Measurements from ENCODE around the gene ICAM4. TPM values are rescaled to one million over a fixed set of nuclear protein-coding genes. Genes with fewer than 3 reads are reported as not detected.

ICAM4 gene
- total RNA-seq, 5 donors from 2014 or later (not counting 1 experiment from before 2014, with no cell fraction given) = 0.47 to 0.79 (median 0.53) TPM

GRCh38 chr19:10245189-10245939 lies 41.4 kb upstream of the ICAM4 start:
- Histone ChIP-seq H3K27me3 (replicated peaks in 1 of 2; ENCODE audit: control insufficient read depth in 2 of 2, extremely low read depth in 1 of 2, insufficient read depth in 2 of 2, low read length in 1 of 2) (no peaks in the 10 kb centered on the region), H3K36me3 (ENCODE audit: control insufficient read depth in 2 of 2, extremely low read depth in 1 of 2, insufficient read depth in 1 of 2, low read length in 1 of 2) (no peaks in the 10 kb centered on the region), H3K27ac (ENCODE audit: low read length) (no peak overlapping the region), H3K4me1 (ENCODE audit: control insufficient read depth in 1 of 2, extremely low read depth in 1 of 2, insufficient read depth in 2 of 2, low read length in 2 of 2) (peaks cover 0 to 5% of the 10 kb centered on the region in 2 experiments), H3K4me3 (ENCODE audit: control insufficient read depth in 1 of 2, extremely low read depth in 1 of 2, low read length in 1 of 2) (no peak overlapping the region), H3K9me3 (no peaks in the 10 kb centered on the region)
- ChIA-PET CTCF (interaction anchor here in 1 of 2 donors (0.7 kb wide), 1 partner anchor 219 kb away, joined by 3 read pairs; no protein-coding TSS in a partner anchor), POLR2A (interaction anchor here in 1 of 2 donors (0.7 kb wide), 1 partner anchor 100 kb away, joined by 6 read pairs; no protein-coding TSS in a partner anchor)
- Mint-ChIP-seq H3K4me1 (peaks cover 0 to 5% (median 3%) of the 10 kb centered on the region in 3 donors), H3K36me3 (no peaks in the 10 kb centered on the region), H3K9me3 (no peaks in the 10 kb centered on the region), H3K4me3 (no peak overlapping the region), H3K27ac (peak overlapping the region in 1 of 2 donors; percentile 29), H3K27me3 (no peaks in the 10 kb centered on the region)
- ATAC-seq (replicated peaks in 1 of 4) (no peak), DNase-seq (no peak)
- 93% methylated on average over 3 of the region's 9 CpGs for WGBS (ENCODE audit: insufficient coverage)

GRCh38 chr19:10246511-10246910 lies 40.2 kb upstream of the ICAM4 start:
- POLR2A ChIA-PET = interaction anchor here (0.6 to 0.7 kb wide), 2 partner anchors 24 to 101 kb away, joined by 3 to 6 read pairs; no protein-coding TSS in a partner anchor
- no peak overlapping the region for H3K4me3 ChIP-seq (ENCODE audit: control insufficient read depth in 1 of 2, extremely low read depth in 1 of 2, low read length in 1 of 2)
- Mint-ChIP-seq H3K27me3 (no peaks in the 10 kb centered on the region), H3K4me1 (peaks cover 2 to 10% (median 8%) of the 10 kb centered on the region in 3 donors), H3K36me3 (no peaks in the 10 kb centered on the region), H3K9me3 (no peaks in the 10 kb centered on the region), H3K4me3 (no peak overlapping the region), H3K27ac (no peak overlapping the region)
- 94% methylated on average over 3 of the region's 6 CpGs for WGBS (ENCODE audit: insufficient coverage)
- H3K27ac ChIP-seq (ENCODE audit: low read length) = no peak overlapping the region
- no peaks in the 10 kb centered on the region for H3K36me3 ChIP-seq (ENCODE audit: control insufficient read depth in 2 of 2, extremely low read depth in 1 of 2, insufficient read depth in 1 of 2, low read length in 1 of 2)
- no peaks in the 10 kb centered on the region for H3K27me3 ChIP-seq (replicated peaks in 1 of 2; ENCODE audit: control insufficient read depth in 2 of 2, extremely low read depth in 1 of 2, insufficient read depth in 2 of 2, low read length in 1 of 2)
- H3K4me1 ChIP-seq (ENCODE audit: control insufficient read depth in 1 of 2, extremely low read depth in 1 of 2, insufficient read depth in 2 of 2, low read length in 2 of 2) = peaks cover 0 to 13% of the 10 kb centered on the region in 2 experiments
- CTCF ChIA-PET = interaction anchor here in 1 of 2 donors (0.7 to 1.1 kb wide), 2 partner anchors 13 to 221 kb away, joined by 3 read pairs; no protein-coding TSS in a partner anchor
- H3K9me3 ChIP-seq = no peaks in the 10 kb centered on the region
- no peak for DNase-seq
- no peak for ATAC-seq (replicated peaks in 1 of 4)

GRCh38 chr19:10251792-10252694 lies 34.7 kb upstream of the ICAM4 start, which contains the start of gene MRPL4:
TSS of gene MRPL4 (plus strand) at chr19:10252214. CDS start at chr19:10252254, 40 bp downstream.
- H3K9me3 ChIP-seq = no peaks in the 10 kb centered on the region
- peak; percentile 96 to 98 (median 98) for ATAC-seq (replicated peaks in 1 of 4)
- Mint-ChIP-seq H3K9me3 (no peaks in the 10 kb centered on the region), H3K27ac (peak within 1 kb of the TSS; percentile 93 to 96), H3K27me3 (no peaks in the 10 kb centered on the region), H3K36me3 (peaks cover 21% of the 10 kb centered on the region), H3K4me1 (peaks cover 24 to 29% (median 26%) of the 10 kb centered on the region in 3 donors), H3K4me3 (peak within 1 kb of the TSS; percentile 94 to 99 (median 96))
- H3K4me3 ChIP-seq (ENCODE audit: control insufficient read depth in 1 of 2, extremely low read depth in 1 of 2, low read length in 1 of 2) = peak within 1 kb of the TSS; percentile 91 to 99
- H3K4me1 ChIP-seq (ENCODE audit: control insufficient read depth in 1 of 2, extremely low read depth in 1 of 2, insufficient read depth in 2 of 2, low read length in 2 of 2) = peaks cover 6 to 23% of the 10 kb centered on the region in 2 experiments
- H3K27me3 ChIP-seq (replicated peaks in 1 of 2; ENCODE audit: control insufficient read depth in 2 of 2, extremely low read depth in 1 of 2, insufficient read depth in 2 of 2, low read length in 1 of 2) = peaks cover 0 to 2% of the 10 kb centered on the region in 2 experiments
- ChIA-PET POLR2A (interaction anchor here in 1 of 2 donors (0.5 kb wide), 1 partner anchor 140 kb away, joined by 3 read pairs; no protein-coding TSS in a partner anchor), CTCF (interaction anchor here in 1 of 2 donors (1.0 to 1.4 kb wide), 2 partner anchors 19 to 57 kb away, joined by 3 read pairs; partner anchors contain the start of genes DNMT1 and ICAM1)
- DNase-seq = peak; percentile 88 to 98 (median 96)
- H3K36me3 ChIP-seq (ENCODE audit: control insufficient read depth in 2 of 2, extremely low read depth in 1 of 2, insufficient read depth in 1 of 2, low read length in 1 of 2) = peaks cover 4 to 27% of the 10 kb centered on the region in 2 donors
- peak within 1 kb of the TSS; percentile 60 for H3K27ac ChIP-seq (ENCODE audit: low read length)
- WGBS (ENCODE audit: insufficient coverage) = 2% methylated on average over 75 of the region's 77 CpGs

- ATAC-seq (replicated peaks in 1 of 4) (no peak), DNase-seq (no peak)
- H3K9me3 Mint-ChIP-seq = no peaks in the 10 kb centered on the region
- H3K9me3 ChIP-seq = no peaks in the 10 kb centered on the region
- peaks cover 27% of the 10 kb centered on the region for H3K36me3 Mint-ChIP-seq
- peaks cover 0 to 2% of the 10 kb centered on the region in 2 experiments for H3K27me3 ChIP-seq (replicated peaks in 1 of 2; ENCODE audit: control insufficient read depth in 2 of 2, extremely low read depth in 1 of 2, insufficient read depth in 2 of 2, low read length in 1 of 2)
- peak overlapping the region; percentile 94 to 99 (median 96) for H3K4me3 Mint-ChIP-seq
- H3K27ac Mint-ChIP-seq = peak overlapping the region; percentile 15 to 71
- H3K4me1 ChIP-seq (ENCODE audit: control insufficient read depth in 1 of 2, extremely low read depth in 1 of 2, insufficient read depth in 2 of 2, low read length in 2 of 2) = peaks cover 6 to 23% of the 10 kb centered on the region in 2 experiments
- peaks cover 4 to 34% of the 10 kb centered on the region in 2 donors for H3K36me3 ChIP-seq (ENCODE audit: control insufficient read depth in 2 of 2, extremely low read depth in 1 of 2, insufficient read depth in 1 of 2, low read length in 1 of 2)
- ChIA-PET POLR2A (no interaction called here), CTCF (interaction anchor here in 1 of 2 donors (1.4 kb wide), 1 partner anchor 18 kb away, joined by 3 read pairs; the partner anchor contains the start of gene ICAM1)
- WGBS (ENCODE audit: insufficient coverage) = 16% methylated on average over 3 of the region's 8 CpGs
- H3K27me3 Mint-ChIP-seq = no peaks in the 10 kb centered on the region
- H3K27ac ChIP-seq (ENCODE audit: low read length) = peak overlapping the region; percentile 60
- peak overlapping the region; percentile 91 to 99 for H3K4me3 ChIP-seq (ENCODE audit: control insufficient read depth in 1 of 2, extremely low read depth in 1 of 2, low read length in 1 of 2)
- peaks cover 24 to 29% (median 27%) of the 10 kb centered on the region in 3 donors for H3K4me1 Mint-ChIP-seq
These were observed 34.0 kb upstream of the ICAM4 start for GRCh38 chr19:10252707-10253106.

- peaks cover 6 to 32% of the 10 kb centered on the region in 2 experiments for H3K4me1 ChIP-seq (ENCODE audit: control insufficient read depth in 1 of 2, extremely low read depth in 1 of 2, insufficient read depth in 2 of 2, low read length in 2 of 2)
- Mint-ChIP-seq H3K27ac (peak overlapping the region in 1 of 2 donors; percentile 16), H3K4me3 (peak overlapping the region in 2 of 3 donors; percentile 41 to 96), H3K4me1 (peaks cover 24 to 31% (median 29%) of the 10 kb centered on the region in 3 donors), H3K36me3 (peaks cover 38% of the 10 kb centered on the region), H3K27me3 (no peaks in the 10 kb centered on the region), H3K9me3 (no peaks in the 10 kb centered on the region)
- H3K4me3 ChIP-seq (ENCODE audit: control insufficient read depth in 1 of 2, extremely low read depth in 1 of 2, low read length in 1 of 2) = no peak overlapping the region
- H3K9me3 ChIP-seq = no peaks in the 10 kb centered on the region
- peaks cover 0 to 2% of the 10 kb centered on the region in 2 experiments for H3K27me3 ChIP-seq (replicated peaks in 1 of 2; ENCODE audit: control insufficient read depth in 2 of 2, extremely low read depth in 1 of 2, insufficient read depth in 2 of 2, low read length in 1 of 2)
- no peak overlapping the region for H3K27ac ChIP-seq (ENCODE audit: low read length)
- DNase-seq (no peak), ATAC-seq (replicated peaks in 1 of 4) (no peak)
- 100% methylated on average over 3 of the region's 3 CpGs for WGBS (ENCODE audit: insufficient coverage)
- ChIA-PET POLR2A (no interaction called here), CTCF (interaction anchor here in 1 of 2 donors (0.6 kb wide), 1 partner anchor 89 kb away, joined by 8 read pairs; no protein-coding TSS in a partner anchor)
- peaks cover 4 to 44% of the 10 kb centered on the region in 2 donors for H3K36me3 ChIP-seq (ENCODE audit: control insufficient read depth in 2 of 2, extremely low read depth in 1 of 2, insufficient read depth in 1 of 2, low read length in 1 of 2)
These were observed 32.5 kb upstream of the ICAM4 start for GRCh38 chr19:10254244-10254643.

All from T-cell (primary cell).